Melanocyte of skin (primary cell): ENCODE data around the gene DYNLRB1. TPM values are rescaled to one million over a fixed set of nuclear protein-coding genes. Genes with fewer than 3 reads are reported as not detected.

ENCODE experiments used
- small RNA-seq, 2 donors: library from RNA; depleted of rRNA; stranded (forward); fragments of <200 nt; gene quantifications; one replicate each; pipeline ENCODE3, GENCODE V24; 2012
- total RNA-seq, 2 donors: library from RNA; depleted of rRNA; stranded (reverse); fragments of >200 nt; gene quantifications; 2 replicates each; pipeline ENCODE4 v1.2.3, GENCODE V29; 2012

Gene DYNLRB1
- 100 to 1,000 TPM in 1 of 2 donors, 10 to 100 TPM in 1; 82.9 to 100 TPM for total RNA-seq

GRCh38 chr20:34516247-34517113, at the start of gene DYNLRB1:
Gene DYNLRB1 (plus strand): TSS chr20:34516422. CDS start chr20:34516459, 37 bp downstream.

GRCh38 chr20:34558320-34559218, 42.3 kb downstream of the DYNLRB1 start, which contains the start of gene MAP1LC3A:
Gene MAP1LC3A (plus strand): TSS chr20:34558718. CDS start chr20:34558869, 151 bp downstream.

Small RNAs within 50 kb of the gene (small RNA-seq; reads per million reads assigned to genes)
- 0 reads per million in 2 donors for gene RF00019

Other genes with a start within 250 kb of the DYNLRB1 start
- 100 to 1,000 TPM in 1 of 2 donors, 10 to 100 TPM in 1; 89.1 to 164 TPM for gene AHCY, start 213.1 kb upstream of the DYNLRB1 start, total RNA-seq
- 10 to 100 TPM; 44.4 to 50.6 TPM for gene ITCH, start 153.1 kb upstream of the DYNLRB1 start, total RNA-seq
- 10 to 100 TPM in 1 of 2 donors, 1 to 10 TPM in 1; 6.0 to 22.4 TPM for gene MAP1LC3A, start 42.3 kb downstream of the DYNLRB1 start, total RNA-seq
- gene PIGU, start 160.7 kb downstream of the DYNLRB1 start, total RNA-seq, result 10 to 100 TPM; 13.8 to 15.7 TPM
- gene TP53INP2, start 187.9 kb downstream of the DYNLRB1 start, total RNA-seq, result 1 to 10 TPM; 3.0 to 8.9 TPM